OCI-LY3 (cell line): ENCODE data around the gene DOCK9.

Experiments
- H2AFZ ChIP-seq: fragments of 200-600, 300-600 bp; shearing (Covaris generic); 2 replicates; pipeline ENCODE4 v1.6.0; 2014; ENCODE audit warnings: antibody characterized with exemption, low read depth, low read length
- H3K27ac ChIP-seq: fragments of 200-600, 300-600 bp; sonication (generic); 2 replicates; pipeline ENCODE4 v1.5.1; 2014; ENCODE audit warnings: mild to moderate bottlenecking, low read length, moderate library complexity, mixed read lengths
- H3K27me3 ChIP-seq: fragments of 200-600, 300-600 bp; sonication (generic); 2 replicates; pipeline ENCODE4 v1.6.1; 2014; ENCODE audit warnings: low read depth, low read length, mixed read lengths
- H3K36me3 ChIP-seq: fragments of 200-600, 300-600 bp; sonication (generic); replicated peaks from 2 replicates; pipeline ENCODE3; 2014; ENCODE audit warnings: low read depth, low read length, mixed read lengths
- H3K4me1 ChIP-seq: fragments of 300-600, 200-600 bp; sonication (generic); 2 replicates; pipeline ENCODE4 v1.6.1; 2014; ENCODE audit warnings: low read length, mixed read lengths
- H3K4me2 ChIP-seq: fragments of 200-600, 300-600 bp; sonication (generic); 2 replicates; pipeline ENCODE4 v1.6.1; 2014; ENCODE audit warnings: low read length, mixed read lengths
- H3K4me3 ChIP-seq: fragments of 300-600, 200-600 bp; sonication (generic); 2 replicates; pipeline ENCODE4 v1.5.1; 2014; ENCODE audit warnings: antibody characterized with exemption, mild to moderate bottlenecking, low read length, moderate library complexity
- H3K79me2 ChIP-seq: fragments of 300-600, 200-600 bp; shearing (Covaris generic); 2 replicates; pipeline ENCODE4 v1.6.1; 2014; ENCODE audit warnings: mild to moderate bottlenecking, low read length, mixed read lengths
- H3K9ac ChIP-seq: fragments of 300-600, 200-600 bp; shearing (Covaris generic); 2 replicates; pipeline ENCODE4 v1.6.0; 2014; ENCODE audit warnings: mild to moderate bottlenecking, low read length, moderate library complexity
- H3K9me3 ChIP-seq: fragments of 200-600, 300-600 bp; shearing (Covaris generic); 2 replicates; pipeline ENCODE4 v1.6.1; 2014; ENCODE audit warnings: low read length, mixed read lengths; ENCODE audit not compliant: insufficient read depth
- H4K20me1 ChIP-seq: fragments of 200-600, 300-600 bp; sonication (generic); 2 replicates; pipeline ENCODE4 v1.6.1; 2016; ENCODE audit warnings: low read length, mixed read lengths; ENCODE audit not compliant: insufficient read depth
- EZH2phosphoT487 ChIP-seq: fragments of 200-600 bp; shearing (Covaris generic); IDR thresholded peaks from 2 replicates; pipeline ENCODE4 v1.6.1; 2018; ENCODE audit warnings: antibody characterized with exemption, mixed run types, low read depth
- TF ChIP-seq, protein P1 (sequence below): fragments of 200-600, 300-600 bp; sonication (generic); IDR thresholded peaks from 2 replicates; pipeline ENCODE4 v1.5.1; 2014; ENCODE audit warnings: antibody characterized with exemption, low read length, low read depth

The DOCK9 gene

GRCh38 chr13:98801626-98802418, 176.0 kb downstream of the DOCK9 start:
- H3K27me3 ChIP-seq: no peaks in the 10 kb centered on the region
- H3K4me2 ChIP-seq: no peak overlapping the region
- H3K9me3 ChIP-seq: no peaks in the 10 kb centered on the region
- H3K4me3 ChIP-seq: no peak overlapping the region
- no peaks in the 10 kb centered on the region for H4K20me1 ChIP-seq
- no peaks in the 10 kb centered on the region for H3K79me2 ChIP-seq
- no peak for TF ChIP-seq EZH2phosphoT487
- H2AFZ ChIP-seq: no peak overlapping the region
- no peak overlapping the region for H3K9ac ChIP-seq
- H3K27ac ChIP-seq: no peak overlapping the region
- no peaks in the 10 kb centered on the region for H3K36me3 ChIP-seq
- no peaks in the 10 kb centered on the region for H3K4me1 ChIP-seq

GRCh38 chr13:98800078-98800477, 177.8 kb downstream of the DOCK9 start:
- Histone ChIP-seq H3K4me1 (no peaks in the 10 kb centered on the region), H3K36me3 (no peaks in the 10 kb centered on the region)

GRCh38 chr13:98798849-98799645, 178.8 kb downstream of the DOCK9 start:
- Histone ChIP-seq H3K79me2 (no peaks in the 10 kb centered on the region), H4K20me1 (no peaks in the 10 kb centered on the region), H3K27me3 (no peaks in the 10 kb centered on the region), H3K36me3 (no peaks in the 10 kb centered on the region), H3K27ac (no peak overlapping the region), H3K4me3 (no peak overlapping the region), H2AFZ (no peak overlapping the region), H3K9me3 (no peaks in the 10 kb centered on the region), H3K9ac (no peak overlapping the region), H3K4me1 (no peaks in the 10 kb centered on the region), H3K4me2 (no peak overlapping the region)
- TF ChIP-seq, protein P1, sequence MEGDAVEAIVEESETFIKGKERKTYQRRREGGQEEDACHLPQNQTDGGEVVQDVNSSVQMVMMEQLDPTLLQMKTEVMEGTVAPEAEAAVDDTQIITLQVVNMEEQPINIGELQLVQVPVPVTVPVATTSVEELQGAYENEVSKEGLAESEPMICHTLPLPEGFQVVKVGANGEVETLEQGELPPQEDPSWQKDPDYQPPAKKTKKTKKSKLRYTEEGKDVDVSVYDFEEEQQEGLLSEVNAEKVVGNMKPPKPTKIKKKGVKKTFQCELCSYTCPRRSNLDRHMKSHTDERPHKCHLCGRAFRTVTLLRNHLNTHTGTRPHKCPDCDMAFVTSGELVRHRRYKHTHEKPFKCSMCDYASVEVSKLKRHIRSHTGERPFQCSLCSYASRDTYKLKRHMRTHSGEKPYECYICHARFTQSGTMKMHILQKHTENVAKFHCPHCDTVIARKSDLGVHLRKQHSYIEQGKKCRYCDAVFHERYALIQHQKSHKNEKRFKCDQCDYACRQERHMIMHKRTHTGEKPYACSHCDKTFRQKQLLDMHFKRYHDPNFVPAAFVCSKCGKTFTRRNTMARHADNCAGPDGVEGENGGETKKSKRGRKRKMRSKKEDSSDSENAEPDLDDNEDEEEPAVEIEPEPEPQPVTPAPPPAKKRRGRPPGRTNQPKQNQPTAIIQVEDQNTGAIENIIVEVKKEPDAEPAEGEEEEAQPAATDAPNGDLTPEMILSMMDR: no peak
- no peak for TF ChIP-seq EZH2phosphoT487

More at GRCh38 chr13:98800078-98800477, 177.8 kb downstream of the DOCK9 start:
- TF ChIP-seq EZH2phosphoT487: no peak
- TF ChIP-seq, protein P1: no peak
- Histone ChIP-seq H2AFZ (no peak overlapping the region), H3K4me2 (no peak overlapping the region), H3K4me3 (no peak overlapping the region), H3K9me3 (no peaks in the 10 kb centered on the region), H3K9ac (no peak overlapping the region), H4K20me1 (no peaks in the 10 kb centered on the region), H3K27me3 (no peaks in the 10 kb centered on the region), H3K27ac (no peak overlapping the region), H3K79me2 (no peaks in the 10 kb centered on the region)

DNA sequence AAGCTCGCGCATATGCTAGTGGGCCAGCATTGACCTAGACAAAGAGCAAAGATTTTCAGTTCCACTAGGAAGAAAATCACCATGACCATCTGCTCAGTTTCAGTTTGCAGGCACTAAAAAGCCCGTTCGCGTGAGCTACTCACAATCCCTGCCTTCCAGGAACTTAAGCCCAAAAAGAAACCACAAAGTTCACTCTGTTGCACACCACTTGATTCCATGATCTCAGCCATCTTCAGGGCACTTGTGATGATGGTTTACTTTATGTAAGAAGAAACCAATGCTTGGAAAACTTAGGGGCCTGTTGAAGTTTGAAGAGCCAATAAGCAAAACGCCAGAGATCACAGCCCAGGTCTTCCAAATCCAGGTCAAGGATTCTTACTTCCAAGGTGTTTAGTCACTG, 180.4 kb downstream of the DOCK9 start:
- Histone ChIP-seq H3K9ac (no peak overlapping the region), H3K27me3 (no peaks in the 10 kb centered on the region), H3K36me3 (no peaks in the 10 kb centered on the region), H3K79me2 (no peaks in the 10 kb centered on the region), H3K9me3 (no peaks in the 10 kb centered on the region), H3K27ac (no peak overlapping the region), H3K4me3 (no peak overlapping the region), H2AFZ (no peak overlapping the region), H4K20me1 (no peaks in the 10 kb centered on the region), H3K4me2 (no peak overlapping the region), H3K4me1 (no peaks in the 10 kb centered on the region)
- no peak for TF ChIP-seq EZH2phosphoT487
- TF ChIP-seq, protein P1: no peak
